ENCODE data around the gene ANKRD33B.
"Not testable (repeated sequence)": the region's sequence is repeated elsewhere in the genome, so short reads cannot be mapped to it uniquely, and the experiment has no call there.

ANKRD33B gene

DNA sequence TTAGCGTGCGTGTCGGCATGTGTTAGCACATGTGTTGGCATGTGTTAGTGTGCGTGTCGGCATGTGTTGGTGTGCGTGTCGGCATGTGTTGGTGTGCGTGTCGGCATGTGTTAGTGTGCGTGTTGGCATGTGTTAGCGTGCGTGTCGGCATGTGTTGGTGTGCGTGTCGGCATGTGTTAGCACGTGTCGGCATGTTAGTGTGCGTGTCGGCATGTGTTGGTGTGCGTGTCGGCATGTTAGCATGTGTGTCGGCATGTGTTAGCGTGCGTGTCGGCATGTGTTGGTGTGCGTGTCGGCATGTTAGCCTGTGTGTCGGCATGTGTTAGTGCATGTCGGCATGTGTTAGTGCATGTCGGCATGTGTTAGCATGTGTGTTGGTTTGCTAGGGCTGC lies 14.8 kb upstream of the ANKRD33B start:
- not testable (repeated sequence) for H3K36me3 ChIP-seq (ENCODE audit: control insufficient read depth, insufficient read depth, low read length); H3K9me3 ChIP-seq (ENCODE audit: control insufficient read depth, low read length); H3K27ac ChIP-seq (ENCODE audit: low read depth, low read length, severe bottlenecking); H3K4me3 ChIP-seq (ENCODE audit: extremely low read depth, insufficient read depth, low read length, poor library complexity, severe bottlenecking)
- H3K4me1 ChIP-seq (ENCODE audit: control insufficient read depth, insufficient read depth, low read length, poor library complexity, severe bottlenecking), result peaks cover 35% of the 10 kb centered on the region
- 98 to 99% methylated on average over 27 to 28 of the region's 30 CpGs for WGBS, 2 experiments (ENCODE audit: insufficient coverage in 2 of 2)

DNA sequence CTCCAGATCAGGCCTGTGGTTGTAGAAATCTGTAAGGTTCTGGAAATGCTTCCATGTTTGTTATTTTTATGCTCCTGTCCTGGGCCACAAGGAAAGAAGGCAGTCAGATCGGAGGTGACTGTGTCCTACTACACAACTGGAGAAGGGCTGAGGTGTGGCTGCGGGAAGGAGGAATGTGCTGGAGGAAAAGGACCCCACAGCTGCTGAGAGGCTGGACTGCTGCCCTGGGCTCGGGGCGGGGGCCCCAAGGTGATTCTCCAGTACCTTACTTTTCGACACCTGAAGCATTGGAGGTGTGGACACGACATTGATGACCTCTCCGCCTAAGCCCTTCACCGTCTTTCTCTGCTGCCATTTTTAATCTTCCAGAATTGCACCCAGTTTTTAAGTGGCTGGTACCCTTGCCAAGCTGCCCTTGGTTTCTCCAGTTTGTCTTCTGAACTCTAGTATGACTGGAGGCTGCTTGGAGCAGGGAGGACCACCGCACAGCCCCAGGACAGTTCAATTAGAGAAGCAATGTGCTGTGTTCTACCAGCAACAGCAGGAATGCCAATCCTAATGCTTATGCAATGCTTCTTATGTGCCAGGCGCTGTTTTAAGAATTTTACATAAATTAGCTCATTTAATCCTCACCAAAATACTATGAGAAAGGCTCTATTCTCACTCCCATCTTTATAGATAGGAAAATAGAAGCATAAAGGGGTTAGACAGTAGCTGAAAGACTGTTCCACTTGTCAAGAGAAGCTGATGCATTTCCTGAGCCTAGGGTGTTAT lies 13.5 kb upstream of the ANKRD33B start:
- no peak overlapping the region for H3K4me3 ChIP-seq (ENCODE audit: extremely low read depth, insufficient read depth, low read length, poor library complexity, severe bottlenecking)
- no peaks in the 10 kb centered on the region for H3K9me3 ChIP-seq (ENCODE audit: control insufficient read depth, low read length)
- peaks cover 42% of the 10 kb centered on the region for H3K4me1 ChIP-seq (ENCODE audit: control insufficient read depth, insufficient read depth, low read length, poor library complexity, severe bottlenecking)
- peak overlapping the region; percentile 95 for H3K27ac ChIP-seq (ENCODE audit: low read depth, low read length, severe bottlenecking)
- no peaks in the 10 kb centered on the region for H3K36me3 ChIP-seq (ENCODE audit: control insufficient read depth, insufficient read depth, low read length)
- WGBS, 2 experiments (ENCODE audit: insufficient coverage in 2 of 2), result 81 to 85% methylated on average over 8 of the region's 10 CpGs

DNA sequence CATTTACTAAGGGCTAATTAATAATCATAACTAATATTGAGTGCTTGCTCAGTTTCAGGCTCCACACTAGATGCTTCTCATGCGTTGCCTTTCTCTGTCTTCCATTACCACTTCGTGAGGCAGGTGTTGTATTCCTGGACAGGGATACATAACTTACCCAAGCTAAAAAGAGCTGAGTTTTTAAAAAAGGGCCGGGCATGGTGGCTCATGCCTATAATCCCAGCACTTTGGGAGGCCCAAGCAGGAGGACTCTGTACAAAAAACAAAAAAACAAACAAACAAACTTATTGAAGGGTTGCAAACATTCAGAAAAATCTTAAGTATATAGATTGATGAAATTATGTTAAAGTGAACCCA lies 12.1 kb upstream of the ANKRD33B start:
- 39 to 70% methylated on average over 2 of the region's 3 CpGs for WGBS, 2 experiments (ENCODE audit: insufficient coverage in 2 of 2)
- H3K9me3 ChIP-seq (ENCODE audit: control insufficient read depth, low read length), result no peaks in the 10 kb centered on the region
- peaks cover 55% of the 10 kb centered on the region for H3K4me1 ChIP-seq (ENCODE audit: control insufficient read depth, insufficient read depth, low read length, poor library complexity, severe bottlenecking)
- no peak overlapping the region for H3K4me3 ChIP-seq (ENCODE audit: extremely low read depth, insufficient read depth, low read length, poor library complexity, severe bottlenecking)
- peak overlapping the region; percentile 95 for H3K27ac ChIP-seq (ENCODE audit: low read depth, low read length, severe bottlenecking)
- no peaks in the 10 kb centered on the region for H3K36me3 ChIP-seq (ENCODE audit: control insufficient read depth, insufficient read depth, low read length)

DNA sequence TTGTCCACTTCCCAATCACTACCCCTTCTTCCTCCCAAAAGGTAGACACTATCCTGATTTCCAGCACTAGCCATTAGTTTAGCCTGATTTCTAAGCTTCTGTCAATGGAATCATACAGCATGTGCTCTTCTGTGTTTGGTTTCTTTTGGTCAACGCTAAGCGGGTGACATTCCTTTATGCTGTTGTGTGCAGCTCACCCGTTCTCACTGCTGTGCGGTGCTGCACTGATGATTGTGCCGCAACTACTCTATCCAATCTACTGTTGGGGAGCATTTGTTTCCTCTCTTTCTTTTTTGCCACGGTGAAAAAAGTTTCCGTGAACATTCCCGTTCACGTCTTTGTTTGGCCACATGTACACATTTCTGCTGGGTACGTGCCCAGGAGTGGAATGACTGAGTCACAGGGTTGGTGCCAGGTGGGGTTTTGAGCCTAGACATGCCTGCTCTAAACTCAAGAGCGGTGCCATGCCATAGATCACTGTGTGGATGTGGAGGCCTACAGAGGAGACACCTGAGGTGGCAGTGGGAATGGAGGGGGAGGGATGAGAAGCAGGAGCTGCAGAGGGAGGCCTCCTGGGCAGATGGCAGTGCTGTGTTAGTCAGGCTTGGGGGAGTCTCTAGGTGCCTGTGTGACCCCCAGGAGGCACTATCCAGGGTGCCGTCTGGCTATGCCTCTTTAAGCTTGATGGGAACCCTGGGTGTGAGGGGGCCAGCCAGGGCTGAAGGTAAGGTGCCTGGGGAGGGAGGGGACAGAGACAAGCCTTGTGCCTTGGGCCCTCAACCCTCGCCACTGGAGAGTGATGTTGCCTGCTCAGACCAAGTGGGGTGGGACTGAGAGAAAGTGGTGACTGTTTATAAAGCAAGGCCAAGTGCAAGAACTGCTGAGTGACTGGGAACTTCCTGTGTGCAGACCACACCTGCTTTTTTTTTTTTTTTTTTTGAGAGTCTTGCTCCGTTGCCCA lies 11.4 kb upstream of the ANKRD33B start:
- H3K36me3 ChIP-seq (ENCODE audit: control insufficient read depth, insufficient read depth, low read length), result no peaks in the 10 kb centered on the region
- 93 to 95% methylated on average over 12 to 13 of the region's 14 CpGs for WGBS, 2 experiments (ENCODE audit: insufficient coverage in 2 of 2)
- no peaks in the 10 kb centered on the region for H3K9me3 ChIP-seq (ENCODE audit: control insufficient read depth, low read length)
- peaks cover 62% of the 10 kb centered on the region for H3K4me1 ChIP-seq (ENCODE audit: control insufficient read depth, insufficient read depth, low read length, poor library complexity, severe bottlenecking)
- H3K4me3 ChIP-seq (ENCODE audit: extremely low read depth, insufficient read depth, low read length, poor library complexity, severe bottlenecking), result no peak overlapping the region
- peak overlapping the region; percentile 95 for H3K27ac ChIP-seq (ENCODE audit: low read depth, low read length, severe bottlenecking)

DNA sequence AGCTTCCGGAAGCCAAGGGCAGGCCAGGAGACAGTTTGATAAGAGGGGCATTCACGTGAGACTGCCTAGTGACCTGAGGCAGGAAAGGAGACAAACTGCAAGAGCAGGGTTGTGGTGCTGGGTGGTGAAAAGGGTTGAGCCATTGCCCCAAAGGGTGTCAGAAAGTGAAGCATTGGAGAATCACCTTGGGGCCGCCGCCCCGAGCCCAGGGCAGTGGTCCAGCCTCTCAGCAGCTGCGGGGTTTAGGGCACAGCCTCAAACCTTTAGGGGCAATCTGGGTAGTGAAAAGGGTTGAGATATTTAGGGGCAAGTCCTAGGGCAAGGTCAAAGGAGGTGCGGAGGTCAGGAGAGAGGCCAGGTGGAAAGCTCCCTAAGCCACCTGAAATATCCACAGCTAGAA lies 10.4 kb upstream of the ANKRD33B start:
- H3K27ac ChIP-seq (ENCODE audit: low read depth, low read length, severe bottlenecking), result no peak overlapping the region
- no peaks in the 10 kb centered on the region for H3K36me3 ChIP-seq (ENCODE audit: control insufficient read depth, insufficient read depth, low read length)
- peaks cover 68% of the 10 kb centered on the region for H3K4me1 ChIP-seq (ENCODE audit: control insufficient read depth, insufficient read depth, low read length, poor library complexity, severe bottlenecking)
- 86 to 95% methylated on average over 6 to 7 of the region's 7 CpGs for WGBS, 2 experiments (ENCODE audit: insufficient coverage in 2 of 2)
- no peak overlapping the region for H3K4me3 ChIP-seq (ENCODE audit: extremely low read depth, insufficient read depth, low read length, poor library complexity, severe bottlenecking)
- no peaks in the 10 kb centered on the region for H3K9me3 ChIP-seq (ENCODE audit: control insufficient read depth, low read length)

DNA sequence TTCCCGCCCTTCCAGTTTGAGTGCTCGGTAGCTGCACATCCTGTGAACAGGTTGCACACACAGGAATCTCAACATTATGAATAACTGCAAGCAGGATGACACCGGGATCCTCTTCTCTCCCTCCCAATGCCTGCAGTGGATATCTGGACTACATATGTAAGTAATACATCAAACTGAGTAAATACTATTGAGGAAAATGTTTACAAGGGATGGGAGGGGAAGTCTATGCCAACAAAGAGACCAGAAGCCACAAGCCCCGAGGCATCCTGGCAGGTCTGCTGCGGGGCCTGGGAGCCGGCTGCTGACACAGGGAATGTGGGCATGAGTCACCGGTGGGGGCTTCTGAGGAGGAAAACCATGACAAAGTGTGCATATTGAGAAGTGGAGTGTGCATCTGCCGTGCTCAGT lies 8.6 kb upstream of the ANKRD33B start:
- 51 to 66% methylated on average over 4 to 7 of the region's 8 CpGs for WGBS, 2 experiments (ENCODE audit: insufficient coverage in 2 of 2)
- peaks cover 76% of the 10 kb centered on the region for H3K4me1 ChIP-seq (ENCODE audit: control insufficient read depth, insufficient read depth, low read length, poor library complexity, severe bottlenecking)
- no peaks in the 10 kb centered on the region for H3K36me3 ChIP-seq (ENCODE audit: control insufficient read depth, insufficient read depth, low read length)
- H3K4me3 ChIP-seq (ENCODE audit: extremely low read depth, insufficient read depth, low read length, poor library complexity, severe bottlenecking), result no peak overlapping the region
- peak overlapping the region; percentile 89 for H3K27ac ChIP-seq (ENCODE audit: low read depth, low read length, severe bottlenecking)
- H3K9me3 ChIP-seq (ENCODE audit: control insufficient read depth, low read length), result no peaks in the 10 kb centered on the region

DNA sequence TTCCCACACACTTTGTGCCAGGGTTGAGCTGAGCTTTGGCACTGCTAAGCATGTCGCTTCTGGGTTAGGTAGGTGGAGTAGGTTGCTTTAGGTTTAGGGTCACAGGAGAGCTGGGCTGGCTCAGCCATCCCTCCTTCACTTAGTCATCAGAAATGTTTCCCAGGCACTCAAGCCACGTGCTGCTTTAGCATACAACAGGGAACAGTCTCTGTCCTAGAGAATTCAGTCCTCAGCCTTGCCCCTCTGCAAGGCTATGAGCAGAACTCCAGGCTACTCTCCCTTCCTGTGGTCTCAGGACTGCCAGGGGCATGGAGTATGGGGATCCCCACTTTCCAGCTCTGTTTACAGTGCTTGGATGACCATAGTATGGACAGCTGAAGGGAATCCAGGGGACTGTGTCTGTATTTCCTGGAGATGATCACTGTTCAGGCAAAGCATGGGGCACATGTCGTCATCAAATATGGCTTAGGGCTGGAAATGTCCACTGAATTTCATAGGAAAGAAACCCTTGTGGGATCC lies 7.5 kb upstream of the ANKRD33B start:
- WGBS, 2 experiments (ENCODE audit: insufficient coverage in 2 of 2), result 43 to 67% methylated on average over 2 to 3 of the region's 3 CpGs
- peaks cover 69% of the 10 kb centered on the region for H3K4me1 ChIP-seq (ENCODE audit: control insufficient read depth, insufficient read depth, low read length, poor library complexity, severe bottlenecking)
- H3K36me3 ChIP-seq (ENCODE audit: control insufficient read depth, insufficient read depth, low read length), result no peaks in the 10 kb centered on the region
- peak overlapping the region; percentile 89 for H3K27ac ChIP-seq (ENCODE audit: low read depth, low read length, severe bottlenecking)
- H3K4me3 ChIP-seq (ENCODE audit: extremely low read depth, insufficient read depth, low read length, poor library complexity, severe bottlenecking), result no peak overlapping the region
- no peaks in the 10 kb centered on the region for H3K9me3 ChIP-seq (ENCODE audit: control insufficient read depth, low read length)

DNA sequence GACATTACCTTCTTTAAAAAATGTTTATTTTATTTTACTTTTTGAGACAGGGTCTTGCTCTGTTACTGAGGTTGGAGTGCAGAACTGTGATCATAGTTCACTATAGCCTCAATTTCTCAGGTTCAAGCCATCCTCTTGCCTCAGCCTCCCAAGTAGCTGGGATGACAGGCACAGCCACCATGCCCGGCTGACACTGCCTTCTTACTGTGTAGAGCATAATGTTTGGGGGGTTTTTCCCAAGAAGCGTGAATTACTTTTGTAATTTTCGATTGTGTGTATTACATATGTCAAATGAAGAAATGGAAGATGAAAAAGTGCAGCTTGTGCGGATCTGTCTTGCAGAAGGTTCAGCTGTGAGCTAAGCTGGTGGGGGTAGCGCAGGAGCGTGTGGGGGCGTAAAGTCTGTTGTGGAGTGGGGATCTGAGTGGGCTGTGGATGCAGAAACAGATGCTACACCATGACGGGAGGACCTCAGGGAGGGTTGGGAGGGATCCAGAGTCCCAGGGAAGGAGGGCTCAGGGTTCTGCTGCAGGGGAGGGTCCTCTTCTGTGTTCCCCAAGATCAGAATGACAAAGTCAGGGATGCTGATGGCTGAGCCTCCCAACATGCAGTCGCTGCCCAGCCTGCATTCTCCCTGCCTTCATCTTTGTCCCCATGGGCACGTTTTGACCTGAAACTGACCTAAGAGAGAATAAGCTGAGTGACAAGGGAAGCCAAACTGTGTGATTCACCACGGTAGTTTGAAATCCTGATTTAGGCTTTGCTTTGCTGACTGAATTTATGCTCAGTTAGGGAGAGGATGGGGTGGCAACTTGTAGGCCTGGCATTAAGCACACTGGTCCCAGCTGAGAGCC lies 6.8 kb upstream of the ANKRD33B start:
- WGBS, 2 experiments (ENCODE audit: insufficient coverage in 2 of 2), result 83 to 88% methylated on average over 9 to 10 of the region's 11 CpGs
- Histone ChIP-seq H3K4me3 (ENCODE audit: extremely low read depth, insufficient read depth, low read length, poor library complexity, severe bottlenecking) (no peak overlapping the region), H3K27ac (ENCODE audit: low read depth, low read length, severe bottlenecking) (peak overlapping the region; percentile 89), H3K4me1 (ENCODE audit: control insufficient read depth, insufficient read depth, low read length, poor library complexity, severe bottlenecking) (peaks cover 62% of the 10 kb centered on the region), H3K36me3 (ENCODE audit: control insufficient read depth, insufficient read depth, low read length) (no peaks in the 10 kb centered on the region), H3K9me3 (ENCODE audit: control insufficient read depth, low read length) (no peaks in the 10 kb centered on the region)

DNA sequence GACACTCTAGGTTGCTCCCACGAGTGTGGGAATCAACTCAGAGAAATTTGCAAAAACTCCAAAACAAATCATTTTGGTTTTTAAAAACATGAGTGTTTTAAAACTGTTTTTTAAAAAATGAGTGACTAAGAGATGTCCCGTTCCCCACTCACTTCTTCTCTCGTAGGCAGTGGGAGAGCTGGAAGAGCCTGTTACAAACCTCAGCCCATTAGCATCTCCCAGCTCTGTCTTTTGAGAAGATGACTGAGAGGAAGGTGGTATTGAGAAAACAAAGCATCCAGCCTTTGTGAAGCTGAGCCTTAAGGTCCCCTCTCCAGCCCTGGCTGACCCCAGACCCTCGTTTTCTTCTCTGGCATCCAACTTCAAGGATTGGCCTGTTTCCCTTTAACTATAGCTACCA lies 4.7 kb upstream of the ANKRD33B start:
- Histone ChIP-seq H3K9me3 (ENCODE audit: control insufficient read depth, low read length) (no peaks in the 10 kb centered on the region), H3K36me3 (ENCODE audit: control insufficient read depth, insufficient read depth, low read length) (no peaks in the 10 kb centered on the region), H3K4me3 (ENCODE audit: extremely low read depth, insufficient read depth, low read length, poor library complexity, severe bottlenecking) (no peak overlapping the region), H3K27ac (ENCODE audit: low read depth, low read length, severe bottlenecking) (no peak overlapping the region), H3K4me1 (ENCODE audit: control insufficient read depth, insufficient read depth, low read length, poor library complexity, severe bottlenecking) (peaks cover 52% of the 10 kb centered on the region)
- WGBS, 2 experiments (ENCODE audit: insufficient coverage in 2 of 2), result 71% methylated on average over 1 to 2 of the region's 4 CpGs

DNA sequence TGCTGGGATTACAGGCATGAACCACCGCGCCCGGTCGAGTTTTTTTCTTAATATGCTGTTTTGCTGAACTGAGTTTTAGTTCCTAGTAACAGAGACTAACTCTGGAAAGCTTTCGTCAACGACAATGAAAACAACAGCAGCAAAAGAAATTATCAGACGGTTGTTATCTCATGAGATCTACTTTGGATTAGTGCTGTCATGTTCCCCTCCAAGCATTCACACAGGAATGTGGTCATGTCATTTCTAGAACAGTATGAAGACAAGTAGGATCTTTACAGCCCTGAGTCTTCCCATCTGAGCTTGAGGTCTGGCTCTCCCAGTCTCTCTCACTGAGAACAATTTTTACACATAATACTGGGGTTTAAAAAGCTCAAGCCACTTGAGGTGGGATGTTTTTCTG lies 4.0 kb upstream of the ANKRD33B start:
- 77 to 96% methylated on average over 4 to 7 of the region's 7 CpGs for WGBS, 2 experiments (ENCODE audit: insufficient coverage in 2 of 2)
- H3K36me3 ChIP-seq (ENCODE audit: control insufficient read depth, insufficient read depth, low read length), result no peaks in the 10 kb centered on the region
- H3K9me3 ChIP-seq (ENCODE audit: control insufficient read depth, low read length), result no peaks in the 10 kb centered on the region
- H3K4me1 ChIP-seq (ENCODE audit: control insufficient read depth, insufficient read depth, low read length, poor library complexity, severe bottlenecking), result peaks cover 50% of the 10 kb centered on the region
- H3K4me3 ChIP-seq (ENCODE audit: extremely low read depth, insufficient read depth, low read length, poor library complexity, severe bottlenecking), result no peak overlapping the region
- H3K27ac ChIP-seq (ENCODE audit: low read depth, low read length, severe bottlenecking), result no peak overlapping the region
